ENCODE measurements around the gene CHST11.
"Not testable (repeated sequence)": the region's sequence is repeated elsewhere in the genome, so short reads cannot be mapped to it uniquely, and the experiment has no call there.

The CHST11 gene

GRCh38 chr12:104557488-104558195 lies 100.9 kb downstream of the CHST11 start:
- H3K4me3 ChIP-seq (ENCODE audit: low read length) = no peak overlapping the region
- TF ChIP-seq, protein P1, sequence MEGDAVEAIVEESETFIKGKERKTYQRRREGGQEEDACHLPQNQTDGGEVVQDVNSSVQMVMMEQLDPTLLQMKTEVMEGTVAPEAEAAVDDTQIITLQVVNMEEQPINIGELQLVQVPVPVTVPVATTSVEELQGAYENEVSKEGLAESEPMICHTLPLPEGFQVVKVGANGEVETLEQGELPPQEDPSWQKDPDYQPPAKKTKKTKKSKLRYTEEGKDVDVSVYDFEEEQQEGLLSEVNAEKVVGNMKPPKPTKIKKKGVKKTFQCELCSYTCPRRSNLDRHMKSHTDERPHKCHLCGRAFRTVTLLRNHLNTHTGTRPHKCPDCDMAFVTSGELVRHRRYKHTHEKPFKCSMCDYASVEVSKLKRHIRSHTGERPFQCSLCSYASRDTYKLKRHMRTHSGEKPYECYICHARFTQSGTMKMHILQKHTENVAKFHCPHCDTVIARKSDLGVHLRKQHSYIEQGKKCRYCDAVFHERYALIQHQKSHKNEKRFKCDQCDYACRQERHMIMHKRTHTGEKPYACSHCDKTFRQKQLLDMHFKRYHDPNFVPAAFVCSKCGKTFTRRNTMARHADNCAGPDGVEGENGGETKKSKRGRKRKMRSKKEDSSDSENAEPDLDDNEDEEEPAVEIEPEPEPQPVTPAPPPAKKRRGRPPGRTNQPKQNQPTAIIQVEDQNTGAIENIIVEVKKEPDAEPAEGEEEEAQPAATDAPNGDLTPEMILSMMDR (conservative IDR thresholded peaks at IDR 0.05; ENCODE audit: low read depth, low read length) = no peak
- DNase-seq (ENCODE audit: low read depth) = no peak

DNA sequence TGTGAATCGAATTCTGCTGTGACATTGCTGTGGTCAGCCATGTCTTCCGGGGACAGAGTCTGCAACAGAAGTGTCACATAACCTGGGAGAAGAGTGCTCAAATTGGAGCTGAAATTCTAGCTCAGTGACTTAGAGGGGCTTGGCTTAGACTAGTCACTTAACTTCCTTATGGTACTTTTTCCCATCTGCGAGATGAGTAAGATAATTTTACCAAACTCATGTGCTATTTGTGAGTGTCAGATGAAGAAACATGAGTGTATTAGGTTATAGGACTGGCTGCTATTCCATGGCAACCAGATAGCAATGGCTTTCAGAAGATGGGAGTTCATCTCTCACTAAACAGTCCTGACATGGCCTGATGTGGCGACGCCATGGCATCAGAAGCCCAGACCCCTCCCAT lies 104.1 kb downstream of the CHST11 start:
- H3K4me3 ChIP-seq (ENCODE audit: low read length) = no peak overlapping the region
- TF ChIP-seq, protein P1 (conservative IDR thresholded peaks at IDR 0.05; ENCODE audit: low read depth, low read length) = no peak
- no peak for DNase-seq (ENCODE audit: low read depth)

- no peak overlapping the region for H3K4me3 ChIP-seq (ENCODE audit: low read length)
- no peak for DNase-seq (ENCODE audit: low read depth)
Observed at GRCh38 chr12:104562763-104563162, 106.0 kb downstream of the CHST11 start.

DNA sequence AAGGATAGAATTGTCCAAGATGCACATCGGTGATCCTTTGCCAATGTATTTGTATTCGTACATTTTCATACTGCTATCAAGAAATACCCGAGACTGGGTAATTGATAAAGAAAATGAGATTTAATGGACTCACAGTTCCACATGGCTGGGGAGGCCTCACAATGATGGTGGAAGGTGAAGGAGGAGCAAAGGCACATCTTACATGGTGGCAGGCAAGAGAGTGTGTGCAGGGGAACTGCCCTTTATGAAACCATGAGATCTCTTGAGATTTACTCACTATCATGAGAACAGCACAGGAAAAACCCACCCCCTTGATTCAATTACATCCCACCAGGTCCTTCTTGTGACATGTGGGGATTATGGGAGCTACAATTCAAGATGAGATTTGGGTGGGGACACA lies 107.9 kb downstream of the CHST11 start:
- H3K4me3 ChIP-seq (ENCODE audit: low read length); DNase-seq (ENCODE audit: low read depth): not testable (repeated sequence)

More at GRCh38 chr12:104562763-104563162, 106.0 kb downstream of the CHST11 start:
- TF ChIP-seq, protein P1 (conservative IDR thresholded peaks at IDR 0.05; ENCODE audit: low read depth, low read length) = no peak

- DNase-seq (ENCODE audit: low read depth) = no peak
- no peak overlapping the region for H3K4me3 ChIP-seq (ENCODE audit: low read length)
- TF ChIP-seq, protein P1 (conservative IDR thresholded peaks at IDR 0.05; ENCODE audit: low read depth, low read length) = no peak
Observed at GRCh38 chr12:104565606-104566243, 109.0 kb downstream of the CHST11 start.

DNA sequence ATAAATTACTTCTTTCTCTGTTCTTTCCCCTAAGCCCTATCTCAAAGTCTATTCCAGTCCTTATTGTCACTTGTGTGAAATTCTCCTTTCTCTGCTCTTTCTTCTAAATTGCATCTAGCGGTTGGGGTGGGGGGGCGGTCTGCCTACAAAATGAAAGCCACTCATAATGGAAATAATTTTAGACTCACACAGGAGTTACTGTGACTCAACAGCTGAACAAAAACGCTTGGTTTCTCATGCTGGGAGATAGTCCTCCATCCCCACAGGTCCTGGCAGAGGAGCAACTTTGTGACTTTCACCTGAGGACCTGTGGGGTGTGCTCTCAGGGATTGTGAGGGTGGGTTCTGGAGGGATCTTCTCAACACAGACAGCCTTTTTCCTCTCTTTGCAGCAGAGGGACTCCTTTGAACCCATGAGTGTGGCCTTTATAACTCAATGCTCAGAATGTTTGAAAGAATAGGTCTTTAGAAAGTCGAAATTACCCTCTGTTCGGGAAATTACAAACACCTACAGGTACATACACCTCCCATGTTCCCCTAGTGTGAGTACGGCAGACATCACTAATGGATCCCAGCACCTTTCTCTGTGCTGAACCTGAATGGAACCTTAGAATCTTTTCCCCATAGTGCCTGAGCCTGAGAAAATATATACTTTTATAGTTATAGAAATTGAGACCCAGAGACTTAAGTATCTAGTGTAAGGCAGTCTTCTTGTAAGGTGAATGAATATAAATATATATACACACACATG lies 109.7 kb downstream of the CHST11 start:
- TF ChIP-seq, protein P1 (conservative IDR thresholded peaks at IDR 0.05; ENCODE audit: low read depth, low read length) = no peak
- no peak overlapping the region for H3K4me3 ChIP-seq (ENCODE audit: low read length)
- DNase-seq (ENCODE audit: low read depth) = no peak

DNA sequence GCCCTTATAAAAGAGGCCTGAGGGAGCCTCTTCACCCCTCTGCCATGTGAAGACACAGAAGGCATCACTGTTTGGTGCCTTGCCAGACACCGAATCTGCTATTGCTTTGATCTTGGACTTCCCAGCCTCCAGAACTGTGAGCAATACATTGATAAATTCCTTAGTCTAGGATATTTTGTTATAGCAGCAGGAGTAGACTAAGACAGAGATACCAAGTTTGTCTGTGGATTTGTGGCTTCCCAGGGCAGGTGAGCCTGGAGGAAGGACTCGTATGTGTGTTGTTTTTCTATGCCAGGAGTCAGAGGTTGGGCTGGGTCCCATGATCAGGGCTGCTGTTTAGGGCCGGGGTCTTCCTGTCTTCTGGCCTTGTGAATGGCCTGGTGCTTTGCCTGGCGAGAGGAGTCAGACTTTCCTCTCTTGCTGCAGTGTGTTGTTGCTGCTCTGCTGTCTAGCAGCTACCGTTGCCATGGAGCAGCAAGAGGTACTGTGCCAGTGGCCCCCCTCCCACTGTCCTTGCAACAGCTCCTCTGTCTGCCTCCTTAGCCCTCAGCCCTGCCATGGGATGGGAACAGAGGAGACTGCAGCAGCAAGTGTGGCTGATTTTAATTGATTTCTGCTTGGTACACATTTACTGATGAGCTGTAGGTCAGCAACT lies 111.2 kb downstream of the CHST11 start:
- no peak for DNase-seq (ENCODE audit: low read depth)
- TF ChIP-seq, protein P1 (conservative IDR thresholded peaks at IDR 0.05; ENCODE audit: low read depth, low read length) = no peak
- no peak overlapping the region for H3K4me3 ChIP-seq (ENCODE audit: low read length)

All from retinal pigment epithelial cell (primary cell).